ENCODE data around the gene PNCK.

The PNCK gene

DNA sequence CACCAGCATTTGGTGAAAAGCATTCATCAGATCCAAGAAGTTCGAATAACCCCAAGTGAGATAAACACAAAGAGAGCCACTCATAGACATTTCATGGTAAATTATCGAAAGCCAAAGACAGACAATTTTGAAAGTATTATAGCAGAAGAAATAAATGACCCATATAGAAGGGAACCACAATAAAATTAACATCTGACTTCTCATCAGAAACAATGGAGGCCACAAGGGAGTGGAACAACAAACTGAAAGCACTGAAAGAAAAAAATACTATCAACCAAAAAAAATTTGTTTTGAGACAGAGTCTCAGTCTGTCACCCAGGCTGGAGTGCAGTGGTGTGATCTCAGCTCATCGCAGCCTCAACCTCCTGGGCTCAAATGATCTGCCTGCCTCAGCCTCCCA is 14.3 kb downstream of the PNCK start:
- no peak for DNase-seq

DNA sequence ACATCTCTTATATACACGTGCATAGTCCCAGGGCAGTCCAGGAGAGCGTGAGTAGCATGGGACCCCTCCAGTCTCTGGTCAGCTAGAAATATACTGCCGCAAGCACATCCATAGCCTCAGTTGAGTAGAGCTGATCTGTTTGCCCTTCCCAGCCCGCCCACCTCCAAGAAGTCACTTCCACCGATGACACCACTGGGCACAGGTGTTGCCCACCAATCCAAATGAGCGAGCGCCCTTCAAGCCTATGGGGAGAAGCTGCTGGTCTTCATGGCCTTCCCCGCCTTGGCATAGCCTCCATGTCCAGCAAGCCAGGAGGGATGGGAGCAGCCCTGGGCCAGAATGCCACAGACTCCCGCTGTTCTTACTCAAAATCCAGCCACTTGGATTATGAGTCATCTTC is 16.5 kb downstream of the PNCK start:
- no peak for DNase-seq

GRCh38 chrX:153653556-153653955 is 20.1 kb downstream of the PNCK start:
- DNase-seq: no peak

GRCh38 chrX:153651540-153652079 is 22.0 kb downstream of the PNCK start:
- peak in 3 of 4 experiments; percentile 9 to 32 (median 27) for DNase-seq

GRCh38 chrX:153650959-153651358 is 22.7 kb downstream of the PNCK start:
- no peak for DNase-seq

- no peak for DNase-seq
Observed at GRCh38 chrX:153649915-153650782, 23.5 kb downstream of the PNCK start.

GRCh38 chrX:153649178-153649914 is 24.3 kb downstream of the PNCK start:
- DNase-seq: peak; percentile 40 to 78 (median 61)

DNA sequence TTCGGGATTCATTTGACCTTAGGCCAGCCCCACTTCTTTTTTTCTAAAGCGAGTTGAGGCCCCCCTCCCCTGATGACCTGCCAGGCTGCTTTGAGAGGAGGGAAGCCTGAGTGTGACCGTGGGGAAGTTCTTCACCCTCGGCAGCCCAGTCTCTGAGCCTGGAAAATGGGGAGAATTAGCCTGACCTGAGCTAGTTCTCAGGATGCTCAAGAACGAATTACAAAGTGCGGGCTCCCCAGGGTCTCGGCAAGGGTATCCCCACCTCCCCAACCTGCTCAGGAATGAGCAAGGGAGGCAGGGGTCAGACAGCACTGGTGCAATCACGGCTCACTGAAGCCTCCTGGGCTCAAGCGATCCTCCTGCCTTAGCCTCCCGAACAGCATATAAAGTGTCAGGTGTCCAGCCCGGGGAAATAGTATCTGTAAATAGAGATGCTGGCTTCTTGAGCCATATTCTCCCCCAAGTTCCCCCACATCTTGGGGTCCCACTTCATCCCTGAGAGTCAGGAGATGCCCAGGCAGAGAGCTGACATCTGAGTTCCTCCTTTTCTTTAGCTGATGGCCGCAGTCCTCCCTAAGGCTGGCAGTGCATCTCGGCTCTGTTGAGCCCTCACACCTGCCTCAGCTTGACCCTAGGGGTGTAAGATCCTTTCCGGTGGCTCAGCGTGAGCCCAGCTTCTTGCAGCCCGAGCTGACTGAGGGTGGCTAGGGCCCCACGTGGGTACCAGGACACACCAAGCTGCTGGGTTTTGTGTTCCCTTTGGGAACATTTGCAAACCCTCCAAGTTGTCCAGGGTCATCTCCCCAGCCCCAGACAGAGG is 25.0 kb downstream of the PNCK start:
- DNase-seq: no peak

DNA sequence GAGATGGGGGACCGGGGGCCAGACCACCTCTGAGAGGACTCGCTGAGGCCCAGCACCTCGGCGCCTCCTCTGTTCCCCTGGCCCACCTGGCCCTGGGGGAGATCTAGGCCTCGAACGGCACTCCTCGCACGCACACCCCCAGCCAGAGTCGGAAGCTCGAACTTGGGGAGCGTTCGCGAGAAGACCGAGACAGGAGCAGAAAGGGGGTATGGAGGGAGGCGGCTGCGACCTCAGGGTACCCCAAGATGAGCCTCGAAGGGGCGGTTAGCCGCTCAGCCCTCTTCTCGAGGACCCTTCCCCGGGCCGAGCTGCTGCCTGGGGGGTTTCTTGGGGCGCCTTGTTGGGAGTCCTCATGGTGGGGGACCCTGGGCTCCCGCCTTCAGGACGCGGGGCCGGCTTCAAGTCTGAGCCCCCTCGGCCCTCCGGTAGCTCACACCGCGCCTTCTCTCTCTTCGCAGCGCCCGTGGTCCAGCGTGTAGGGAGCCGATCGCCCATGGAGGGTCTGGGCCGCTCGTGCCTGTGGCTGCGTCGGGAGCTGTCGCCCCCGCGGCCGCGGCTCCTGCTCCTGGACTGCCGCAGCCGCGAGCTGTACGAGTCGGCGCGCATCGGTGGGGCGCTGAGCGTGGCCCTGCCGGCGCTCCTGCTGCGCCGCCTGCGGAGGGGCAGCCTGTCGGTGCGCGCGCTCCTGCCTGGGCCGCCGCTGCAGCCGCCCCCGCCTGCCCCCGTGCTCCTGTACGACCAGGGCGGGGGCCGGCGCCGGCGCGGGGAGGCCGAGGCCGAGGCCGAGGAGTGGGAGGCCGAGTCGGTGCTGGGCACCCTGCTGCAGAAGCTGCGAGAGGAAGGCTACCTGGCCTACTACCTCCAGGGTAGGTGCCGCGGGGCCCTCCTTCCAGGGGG is 25.9 kb downstream of the PNCK start:
- no peak for DNase-seq

GRCh38 chrX:153646620-153647373 is 26.8 kb downstream of the PNCK start, which contains the start of gene DUSP9:
DUSP9 (plus strand) TSS chrX:153647203; CDS start chrX:153647954, 751 bp downstream.
- peak; percentile 5 to 50 (median 29) for DNase-seq

- no peak for DNase-seq
Observed at GRCh38 chrX:153645921-153646488, 27.6 kb downstream of the PNCK start.

GRCh38 chrX:153645151-153645550 is 28.5 kb downstream of the PNCK start:
- DNase-seq: no peak

- no peak for DNase-seq
Observed at GRCh38 chrX:153644356-153645125, 29.1 kb downstream of the PNCK start.

- DNase-seq: peak in 2 of 4 experiments; percentile 56 to 64
Observed at GRCh38 chrX:153643431-153644351, 29.9 kb downstream of the PNCK start.

DNA sequence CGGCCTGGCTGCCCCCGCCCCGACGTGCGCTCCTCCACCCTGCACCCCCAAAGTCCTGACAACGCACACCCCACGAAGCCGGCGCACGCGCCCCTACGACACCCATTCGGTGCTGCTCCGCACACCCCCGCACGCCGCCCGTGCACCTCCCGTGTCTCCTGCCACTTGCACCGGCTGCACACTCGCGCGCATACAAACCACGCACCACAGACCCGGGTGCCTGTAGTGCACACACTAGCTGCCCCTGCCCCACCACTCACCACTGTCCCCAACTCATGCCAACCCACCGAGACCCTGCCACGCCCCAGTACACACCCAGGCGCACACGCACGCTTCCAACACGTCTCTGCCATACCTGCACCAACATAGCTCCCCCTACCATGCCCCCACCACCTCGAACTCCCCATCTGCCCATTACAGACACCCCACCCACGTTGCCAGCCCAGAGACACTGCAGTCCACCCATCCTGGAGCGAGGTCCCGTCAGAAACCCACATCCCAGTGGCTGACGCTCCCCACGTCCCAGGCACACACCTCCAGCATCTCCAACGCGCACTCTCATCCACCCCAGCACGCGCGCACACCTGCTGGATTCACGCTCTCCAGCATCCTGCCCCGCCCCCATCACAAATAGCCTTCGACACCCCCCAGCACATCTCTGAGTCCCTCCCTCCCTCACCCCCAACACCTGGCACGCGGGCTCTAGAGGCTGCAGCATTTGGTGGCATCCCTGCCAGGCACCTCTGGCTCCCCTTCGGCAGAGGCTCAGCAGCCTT is 30.8 kb downstream of the PNCK start:
- DNase-seq: no peak

GRCh38 chrX:153642051-153642654 is 31.5 kb downstream of the PNCK start:
- DNase-seq: peak in 1 of 4 experiments; percentile 28

DNA sequence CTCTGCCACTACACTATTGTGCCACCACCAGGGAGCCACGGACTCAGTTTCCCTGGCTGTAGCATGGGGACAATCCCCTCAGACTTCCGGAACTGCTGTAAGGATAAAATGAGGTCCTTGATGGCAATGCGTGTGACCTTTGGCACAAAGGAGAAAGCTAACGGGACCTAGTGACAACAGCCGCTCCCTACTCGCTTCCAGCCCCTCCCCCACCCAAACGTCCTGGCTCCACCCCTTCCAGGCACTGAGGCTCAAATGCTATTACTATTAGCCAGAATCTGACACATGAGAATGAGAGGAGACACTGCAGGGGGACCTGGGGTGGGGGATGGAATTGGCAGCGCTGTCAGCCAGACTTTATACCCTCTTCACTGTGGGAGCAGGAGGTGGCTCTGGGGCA is 32.0 kb downstream of the PNCK start:
- DNase-seq: no peak
